GM18907 (cell line): Measurements from ENCODE around the gene OR11A1.
"Not testable (repeated sequence)": the region's sequence is repeated elsewhere in the genome, so short reads cannot be mapped to it uniquely, and the experiment has no call there.

Experiments used
- ATAC-seq: cut with Tn5 transposase; IDR thresholded peaks from one replicate; pipeline ENCODE4 v1.9.1; 2021; ENCODE audit warnings: mild to moderate bottlenecking, moderate library complexity; ENCODE audit not compliant: unreplicated experiment

Gene OR11A1

GRCh38 chr6:29479560-29479959 lies 22.7 kb upstream of the OR11A1 start:
- no peak for ATAC-seq

- ATAC-seq = no peak
Measured at GRCh38 chr6:29478740-29479139, 21.9 kb upstream of the OR11A1 start.

- ATAC-seq = no peak
Measured at GRCh38 chr6:29477923-29478450, 21.1 kb upstream of the OR11A1 start.

- ATAC-seq = no peak
Measured at GRCh38 chr6:29474996-29475395, 18.1 kb upstream of the OR11A1 start.

- no peak for ATAC-seq
Measured at GRCh38 chr6:29466241-29466640, 9.4 kb upstream of the OR11A1 start.

GRCh38 chr6:29465801-29466200 lies 8.9 kb upstream of the OR11A1 start:
- ATAC-seq = no peak

- ATAC-seq = no peak
Measured at GRCh38 chr6:29465279-29465678, 8.4 kb upstream of the OR11A1 start.

GRCh38 chr6:29462022-29462421 lies 5.2 kb upstream of the OR11A1 start:
- ATAC-seq = no peak

- ATAC-seq = no peak
Measured at GRCh38 chr6:29461021-29461814, 4.3 kb upstream of the OR11A1 start.

GRCh38 chr6:29451471-29452193 lies 5.2 kb downstream of the OR11A1 start:
- ATAC-seq = no peak

GRCh38 chr6:29447670-29448069 lies 9.2 kb downstream of the OR11A1 start:
- no peak for ATAC-seq

- ATAC-seq = not testable (repeated sequence)
Measured at GRCh38 chr6:29444031-29444430, 12.8 kb downstream of the OR11A1 start.

GRCh38 chr6:29442719-29443118 lies 14.2 kb downstream of the OR11A1 start:
- ATAC-seq = no peak

GRCh38 chr6:29439006-29439405 lies 17.9 kb downstream of the OR11A1 start, which contains the start of gene OR10C1:
TSS of gene OR10C1 (plus strand) at chr6:29439306. CDS start at chr6:29440016, 710 bp downstream.
- ATAC-seq = no peak

GRCh38 chr6:29436730-29437129 lies 20.1 kb downstream of the OR11A1 start:
- ATAC-seq = not testable (repeated sequence)

GRCh38 chr6:29426654-29427053 lies 30.2 kb downstream of the OR11A1 start:
- no peak for ATAC-seq

- no peak for ATAC-seq
Measured at GRCh38 chr6:29425075-29425474, 31.8 kb downstream of the OR11A1 start.

GRCh38 chr6:29424575-29424974 lies 32.3 kb downstream of the OR11A1 start:
- ATAC-seq = no peak

GRCh38 chr6:29424168-29424567 lies 32.7 kb downstream of the OR11A1 start:
- ATAC-seq = no peak

- no peak for ATAC-seq
Measured at GRCh38 chr6:29419516-29419915, 37.4 kb downstream of the OR11A1 start.

- no peak for ATAC-seq
Measured at GRCh38 chr6:29414588-29414987, 42.3 kb downstream of the OR11A1 start, which contains the start of gene OR12D1. TSS of gene OR12D1 (plus strand) at chr6:29414928.

GRCh38 chr6:29403801-29404200 lies 53.1 kb downstream of the OR11A1 start:
- no peak for ATAC-seq
